ENCODE results near the gene DOCK10.
"Not testable (repeated sequence)": the region's sequence is repeated elsewhere in the genome, so short reads cannot be mapped to it uniquely, and the experiment has no call there.

Gene DOCK10

DNA sequence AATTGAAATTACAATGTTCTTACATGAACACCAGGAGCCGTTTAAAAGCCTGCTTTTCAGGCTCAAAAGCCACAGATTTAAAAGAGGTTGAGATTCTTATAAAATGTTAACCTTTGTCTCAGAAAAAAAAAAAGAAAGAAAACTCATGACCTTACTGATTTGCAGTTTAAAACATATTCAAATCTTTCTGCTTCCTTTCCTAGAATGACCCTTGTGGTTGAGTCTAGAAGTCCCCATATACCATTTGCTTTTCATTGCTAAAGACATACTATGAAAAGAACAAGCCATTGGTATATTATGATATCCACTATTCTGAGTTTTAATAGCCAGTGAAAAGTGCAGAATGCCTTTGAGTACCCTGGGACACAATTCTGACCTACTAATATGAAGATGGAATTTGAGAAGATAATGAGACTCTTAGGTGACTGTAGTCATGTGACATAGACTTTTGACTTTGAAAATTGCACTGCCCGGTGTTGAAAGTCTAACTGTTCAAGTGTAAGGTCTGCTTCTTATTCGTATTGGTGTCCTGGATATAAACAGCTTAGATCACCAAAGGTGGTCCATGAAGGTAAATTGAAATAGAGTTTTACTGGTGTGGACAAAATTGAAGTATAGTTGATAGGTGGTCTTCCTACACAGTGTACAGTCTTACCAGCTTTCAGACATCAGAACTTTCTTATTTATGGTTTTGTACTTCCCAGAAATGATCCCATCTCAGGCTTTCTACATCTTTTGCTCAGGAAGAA, 117.0 kb downstream of the DOCK10 start:
- no peak for DNase-seq (ENCODE audit: extremely low read depth in 1 of 2, low read depth in 1 of 2)

DNA sequence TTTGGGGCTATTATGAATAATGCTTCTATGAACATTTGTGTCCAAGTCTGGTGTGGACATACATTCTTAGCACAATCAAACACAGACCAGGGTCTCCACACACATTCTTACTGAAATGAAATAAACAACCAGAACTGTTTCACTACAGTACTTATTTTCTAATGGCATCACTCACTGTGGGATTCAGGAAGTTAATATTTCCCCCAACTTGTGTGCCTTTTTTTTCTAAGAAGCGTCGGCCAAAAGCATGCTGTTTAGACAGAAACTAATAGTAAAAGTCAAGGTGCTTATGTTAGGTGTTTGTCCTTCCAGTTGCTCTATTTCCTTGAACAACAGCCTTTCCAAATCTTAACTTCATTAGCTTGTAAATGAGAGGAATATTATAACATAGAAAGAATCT, 117.6 kb downstream of the DOCK10 start:
- no peak for DNase-seq (ENCODE audit: extremely low read depth in 1 of 2, low read depth in 1 of 2)

DNA sequence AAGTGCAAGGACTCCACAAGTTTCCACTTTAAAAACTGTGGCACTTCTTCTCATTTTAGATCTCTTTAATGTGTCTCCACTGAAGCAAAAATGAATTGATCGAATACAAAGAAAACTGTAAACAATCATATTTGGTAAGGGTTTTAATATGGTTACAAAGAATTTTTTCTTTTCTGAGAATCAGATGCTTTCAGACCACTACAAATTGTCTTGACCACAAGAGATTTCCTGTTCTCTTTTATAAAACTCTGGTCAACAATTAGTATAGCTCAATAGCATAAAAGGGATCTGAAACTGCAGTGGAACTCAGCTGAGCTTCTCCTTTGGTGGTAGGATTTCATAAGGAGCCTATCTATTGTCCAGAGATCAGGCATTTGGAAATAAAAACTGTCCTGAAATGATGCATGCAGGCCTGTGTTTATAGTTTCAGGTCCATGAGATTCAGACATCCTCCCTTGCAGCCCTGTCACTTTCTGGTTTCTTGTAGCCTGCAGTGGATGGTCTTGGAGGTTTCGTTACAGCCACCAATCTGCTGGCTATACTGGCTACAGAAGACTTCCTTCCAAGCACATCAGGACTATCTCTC, 120.0 kb downstream of the DOCK10 start:
- DNase-seq (ENCODE audit: extremely low read depth in 1 of 2, low read depth in 1 of 2): no peak

DNA sequence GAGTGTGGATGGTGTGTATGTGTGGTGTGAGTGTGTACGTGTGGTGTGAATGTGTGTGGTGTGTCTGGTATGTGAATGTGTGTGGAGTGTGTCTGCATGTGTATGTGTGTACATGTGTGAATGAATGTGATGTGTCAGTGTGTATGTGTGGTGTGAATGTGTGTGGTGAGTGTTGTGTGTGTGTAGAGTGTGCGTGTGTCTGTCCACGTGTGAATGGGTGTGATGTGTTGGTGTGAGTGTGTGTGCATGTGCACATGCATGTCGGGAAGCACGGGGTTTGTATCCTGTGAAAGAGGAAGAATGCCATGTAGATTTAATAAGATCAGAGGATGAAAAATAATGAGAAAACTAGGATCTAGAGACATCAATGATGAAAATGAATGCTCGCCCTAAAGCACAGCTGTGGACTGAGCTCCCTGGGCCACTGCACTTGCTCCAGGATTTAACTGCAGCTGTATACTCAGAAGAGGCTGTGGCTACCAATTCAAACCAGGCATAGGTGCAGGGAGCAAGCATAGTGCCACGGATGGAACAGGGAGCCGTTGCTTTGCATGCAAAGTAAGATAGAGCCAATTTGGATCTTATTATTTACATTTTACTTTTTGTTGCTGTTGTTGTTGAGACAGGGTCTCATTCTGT, 122.7 kb downstream of the DOCK10 start:
- DNase-seq (ENCODE audit: extremely low read depth in 1 of 2, low read depth in 1 of 2): no peak

DNA sequence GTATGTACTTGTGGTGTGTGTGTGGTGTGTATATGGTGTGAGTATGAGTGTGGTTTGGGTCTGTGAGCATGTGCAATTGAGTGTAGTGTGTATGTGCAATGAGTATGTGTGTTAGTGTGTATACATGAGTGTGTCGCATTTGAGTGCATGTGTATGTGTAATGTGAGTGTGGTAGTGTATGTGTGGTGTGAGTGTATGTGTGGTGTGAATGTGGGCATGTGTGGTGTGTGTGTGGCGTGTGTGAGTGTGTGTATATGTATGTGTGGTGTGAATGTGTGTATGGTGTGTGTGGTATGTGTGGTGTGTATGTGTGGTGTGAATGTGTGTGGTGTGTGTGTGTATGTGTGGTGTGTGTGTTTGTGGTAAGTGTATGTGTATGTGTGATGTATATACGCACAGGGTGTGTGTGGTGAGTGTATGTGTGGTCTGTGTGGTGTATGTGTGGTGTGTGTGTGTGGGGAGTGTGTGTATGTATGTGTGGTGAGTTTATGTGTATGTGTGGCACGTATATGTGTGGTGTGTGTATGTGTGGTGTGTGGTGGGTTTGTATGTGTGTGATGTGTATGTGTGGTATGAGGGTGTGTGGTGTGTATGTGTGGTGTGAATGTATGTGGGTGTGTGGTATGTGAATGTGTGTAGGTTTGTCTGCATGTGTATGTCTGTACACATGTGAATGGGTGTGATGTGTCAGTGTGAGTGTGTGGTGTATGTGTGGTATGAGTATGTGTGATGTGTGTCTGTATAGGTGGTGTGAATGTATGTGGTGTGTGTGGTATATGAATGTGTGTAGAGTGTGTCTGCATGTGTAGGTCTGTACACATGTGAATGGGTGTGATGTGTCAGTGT, 123.4 kb downstream of the DOCK10 start:
- no peak for DNase-seq (ENCODE audit: extremely low read depth in 1 of 2, low read depth in 1 of 2)

DNA sequence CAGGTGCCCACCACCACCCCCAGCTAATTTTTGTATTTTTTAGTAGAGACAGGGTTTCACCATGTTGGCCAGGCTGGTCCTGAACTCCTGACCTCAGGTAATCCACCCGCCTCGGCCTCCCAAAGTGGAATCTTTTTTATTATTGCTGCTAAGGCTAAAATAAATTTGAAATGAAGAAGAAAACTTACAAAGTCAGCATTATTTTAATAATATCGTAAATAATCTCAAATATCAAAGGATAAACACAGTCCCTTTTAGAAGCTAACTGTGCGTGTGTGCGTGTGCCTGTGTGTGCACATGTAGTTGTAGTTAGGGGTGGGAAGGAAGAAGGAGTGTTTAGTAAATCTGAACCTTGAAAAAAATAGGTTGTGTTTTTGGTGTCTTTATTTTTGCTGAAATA, 125.0 kb downstream of the DOCK10 start:
- not testable (repeated sequence) for DNase-seq (ENCODE audit: extremely low read depth in 1 of 2, low read depth in 1 of 2)

DNA sequence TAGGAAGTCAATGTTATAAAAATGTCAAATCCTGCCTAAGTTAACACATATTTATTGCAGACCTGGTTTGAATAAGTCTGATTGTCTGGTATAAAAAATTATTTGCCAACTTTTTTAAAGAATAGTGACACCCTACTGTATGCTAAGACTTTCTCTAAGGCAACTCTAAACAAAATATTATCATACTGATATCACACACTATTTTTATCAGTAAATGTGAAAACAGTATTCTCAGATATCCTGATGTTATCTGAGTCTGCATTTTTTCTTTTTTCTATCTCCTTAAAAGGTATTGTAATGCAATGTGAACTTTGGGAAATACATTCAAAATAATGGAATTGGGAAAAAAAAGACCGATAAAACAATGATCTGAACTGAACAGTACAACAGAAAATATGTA, 127.1 kb downstream of the DOCK10 start:
- DNase-seq (ENCODE audit: extremely low read depth in 1 of 2, low read depth in 1 of 2): no peak

DNA sequence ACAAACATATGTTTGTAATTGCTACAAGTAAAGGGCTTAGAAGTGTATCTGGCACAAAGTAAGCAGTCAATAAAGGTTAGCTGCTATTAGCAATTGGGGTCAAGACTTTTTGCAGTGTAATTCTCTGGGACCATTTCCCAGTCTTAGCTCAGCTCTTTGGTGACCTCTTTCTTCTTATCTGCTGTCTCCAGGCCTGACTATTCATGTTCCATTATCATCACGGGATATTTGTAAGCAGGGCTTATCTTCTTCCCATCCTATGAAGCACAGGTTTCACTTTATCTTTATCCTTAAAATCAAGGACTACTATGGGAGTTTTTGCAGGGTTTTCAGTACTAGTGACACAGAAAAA, 131.7 kb downstream of the DOCK10 start:
- DNase-seq (ENCODE audit: extremely low read depth in 1 of 2, low read depth in 1 of 2): no peak

DNA sequence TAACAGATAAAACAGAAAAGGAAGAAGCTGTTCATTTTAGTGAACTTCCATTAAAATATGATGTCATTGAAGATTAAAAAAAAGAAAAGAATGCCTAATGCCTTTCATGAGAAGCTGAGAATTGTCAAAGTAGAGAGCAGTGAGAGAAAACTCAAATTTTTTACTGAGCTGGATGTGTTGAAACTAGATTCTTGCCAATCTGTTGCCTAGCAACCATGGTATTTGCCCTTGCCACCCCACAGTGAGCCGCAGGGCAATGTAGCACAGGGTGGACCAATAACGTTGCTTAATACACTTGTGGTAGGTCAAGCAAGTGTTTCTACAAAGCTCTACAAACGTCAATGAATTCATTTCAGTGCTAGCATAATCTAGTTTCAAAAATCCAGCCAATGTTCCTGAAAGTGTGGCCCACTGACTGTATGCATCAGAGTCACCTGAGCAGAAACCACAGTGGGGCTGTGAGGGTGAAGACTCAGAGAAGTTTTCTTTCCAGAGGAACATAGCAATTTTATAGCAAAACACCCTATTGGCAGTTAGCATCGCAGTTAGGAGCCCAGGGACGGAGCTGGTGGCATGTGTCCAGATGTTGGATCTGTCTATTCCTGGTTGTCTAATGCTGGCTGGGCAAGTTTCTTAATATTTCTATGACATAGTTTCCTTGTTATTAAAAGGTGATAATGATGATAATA, 132.2 kb downstream of the DOCK10 start:
- peak in 1 of 2 donors; percentile 32 for DNase-seq (ENCODE audit: extremely low read depth in 1 of 2, low read depth in 1 of 2)

DNA sequence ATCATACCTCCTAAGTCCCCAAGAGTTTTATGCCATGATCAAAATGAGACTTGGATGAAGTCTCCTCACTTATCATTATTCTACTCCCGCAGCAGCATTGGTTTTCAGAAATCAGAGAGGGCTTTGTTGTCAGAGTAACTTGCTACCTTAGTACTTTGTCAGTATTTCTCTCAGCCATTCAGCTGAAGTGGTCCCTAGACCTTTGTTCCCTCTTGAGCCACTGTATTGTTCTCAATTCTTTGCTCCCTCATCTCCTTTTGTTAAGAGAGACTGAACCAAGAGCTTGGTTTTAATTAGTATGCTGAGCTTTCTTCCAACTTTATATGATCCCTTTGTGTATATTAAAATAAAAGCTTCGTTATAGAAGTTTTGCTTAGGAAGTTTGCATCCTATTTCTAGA, 133.4 kb downstream of the DOCK10 start:
- no peak for DNase-seq (ENCODE audit: extremely low read depth in 1 of 2, low read depth in 1 of 2)

DNA sequence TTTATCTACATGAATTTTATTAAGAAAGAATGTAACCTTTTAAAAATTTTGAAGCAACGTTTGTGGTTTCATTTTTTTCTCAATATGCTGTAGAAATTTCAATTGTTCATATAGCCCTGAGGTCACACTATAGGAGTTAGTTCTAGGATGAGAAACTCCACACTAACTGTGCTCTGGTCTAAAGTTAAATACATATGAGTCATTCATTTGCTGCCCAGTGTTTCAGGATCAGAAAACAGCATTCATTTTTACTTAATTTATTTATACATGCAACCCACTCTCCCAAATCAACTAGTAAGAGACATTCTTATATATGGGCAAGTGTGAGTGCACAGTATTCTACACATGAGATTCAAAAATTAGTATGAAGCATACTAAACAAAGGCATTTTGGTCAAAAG, 137.9 kb downstream of the DOCK10 start:
- DNase-seq (ENCODE audit: extremely low read depth in 1 of 2, low read depth in 1 of 2): no peak

DNA sequence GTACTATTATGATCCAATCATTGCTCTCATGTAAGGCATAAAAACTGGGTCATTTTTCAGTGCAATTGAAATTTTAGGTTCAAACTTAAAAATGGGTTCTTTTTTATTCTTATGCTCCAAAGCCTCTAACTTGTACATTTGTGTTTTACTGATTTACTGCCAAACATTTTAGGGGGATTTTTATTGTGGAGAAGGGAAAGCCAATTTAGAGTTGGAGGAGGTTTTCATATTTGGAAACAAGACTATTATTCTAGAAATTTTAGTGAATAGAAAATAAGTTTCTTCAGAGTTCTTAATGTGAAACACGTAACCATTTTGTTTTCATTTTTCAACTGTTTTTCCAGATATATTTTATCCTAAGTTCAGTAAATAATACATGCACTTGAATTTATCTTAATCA, 138.6 kb downstream of the DOCK10 start:
- DNase-seq (ENCODE audit: extremely low read depth in 1 of 2, low read depth in 1 of 2): no peak

DNA sequence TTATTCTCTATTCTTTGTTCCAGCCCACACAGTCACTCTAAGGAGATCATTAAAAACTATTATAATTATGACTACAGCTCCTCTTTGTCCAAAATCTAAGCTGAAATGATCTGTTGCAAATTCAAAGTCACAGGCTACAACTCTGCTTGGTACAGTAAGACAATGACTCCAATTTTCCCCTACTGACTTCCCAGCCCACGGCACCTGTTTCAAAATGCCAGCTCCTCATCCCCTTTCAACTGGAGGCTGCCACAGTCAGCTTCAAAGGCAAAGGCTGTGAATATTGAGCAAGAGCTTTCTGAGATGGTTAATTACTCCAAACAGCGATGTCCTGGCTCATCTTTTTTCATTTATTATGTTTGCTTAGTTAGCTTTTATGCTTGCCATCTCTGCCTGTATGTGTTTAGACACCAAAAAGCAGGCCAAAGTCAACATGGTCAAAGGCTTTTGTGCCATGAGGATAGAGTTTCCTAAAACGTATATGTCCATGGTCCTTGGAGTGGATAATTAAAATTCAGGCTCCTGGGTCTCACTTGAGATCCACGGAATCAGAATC, 141.1 kb downstream of the DOCK10 start:
- DNase-seq (ENCODE audit: extremely low read depth in 1 of 2, low read depth in 1 of 2): no peak

DNA sequence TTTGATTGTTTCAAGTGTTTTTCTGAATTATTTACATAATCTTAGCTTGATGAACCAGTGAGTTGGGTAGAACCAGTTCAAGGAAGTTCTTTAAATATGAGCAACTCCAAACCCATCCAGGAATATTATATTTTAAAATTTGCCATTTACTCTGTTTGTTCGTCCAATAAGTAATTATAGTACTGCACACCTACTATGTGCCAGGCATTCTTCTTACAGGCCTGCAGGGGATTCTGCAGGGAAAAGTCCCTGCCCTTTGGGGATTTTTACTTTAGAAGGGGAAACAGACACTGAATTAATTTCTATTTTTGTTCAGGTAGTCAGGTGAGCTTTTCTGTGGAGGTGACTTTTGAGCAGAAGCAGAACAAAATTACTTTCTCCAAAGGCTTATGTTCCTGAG, 146.9 kb downstream of the DOCK10 start:
- DNase-seq (ENCODE audit: extremely low read depth in 1 of 2, low read depth in 1 of 2): no peak

DNA sequence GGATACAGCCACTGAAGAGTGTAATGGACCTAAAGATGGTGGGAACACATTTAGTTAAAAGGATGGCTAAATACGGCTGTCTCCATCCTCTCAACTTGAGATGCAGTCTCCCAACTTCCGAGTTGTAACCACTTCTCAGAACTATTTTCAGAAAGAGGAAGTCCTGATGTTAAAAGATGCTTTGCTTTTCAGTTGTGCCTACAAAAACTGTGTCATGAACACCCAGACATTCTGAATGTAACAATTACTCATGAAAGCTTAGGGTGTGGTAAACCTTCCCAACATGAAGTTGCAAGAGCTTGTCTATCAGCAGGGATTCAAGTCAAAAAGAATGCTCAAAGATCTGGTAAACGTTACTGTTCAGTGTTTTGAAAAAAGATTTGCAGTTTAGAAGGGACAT, 147.9 kb downstream of the DOCK10 start:
- DNase-seq (ENCODE audit: extremely low read depth in 1 of 2, low read depth in 1 of 2): no peak

DNA sequence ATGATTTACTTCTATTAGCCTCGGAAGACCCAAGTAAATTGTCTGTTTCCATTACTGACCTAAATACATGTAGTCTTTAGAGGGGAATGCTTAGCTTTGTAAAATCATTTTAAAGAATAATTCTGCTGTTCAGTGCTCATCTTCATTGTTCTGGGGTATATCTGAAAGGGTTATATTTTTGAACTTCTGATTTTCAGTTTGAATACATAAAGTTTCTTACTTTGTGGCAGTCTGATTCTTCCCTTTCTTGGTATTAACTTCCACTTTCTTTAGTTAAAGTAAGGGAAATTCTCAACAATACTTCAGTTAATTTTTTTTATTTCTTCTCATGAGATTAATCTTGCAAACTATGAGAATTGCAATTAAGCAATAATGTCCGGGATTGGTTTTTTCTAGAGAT, 148.4 kb downstream of the DOCK10 start:
- DNase-seq (ENCODE audit: extremely low read depth in 1 of 2, low read depth in 1 of 2): no peak

DNA sequence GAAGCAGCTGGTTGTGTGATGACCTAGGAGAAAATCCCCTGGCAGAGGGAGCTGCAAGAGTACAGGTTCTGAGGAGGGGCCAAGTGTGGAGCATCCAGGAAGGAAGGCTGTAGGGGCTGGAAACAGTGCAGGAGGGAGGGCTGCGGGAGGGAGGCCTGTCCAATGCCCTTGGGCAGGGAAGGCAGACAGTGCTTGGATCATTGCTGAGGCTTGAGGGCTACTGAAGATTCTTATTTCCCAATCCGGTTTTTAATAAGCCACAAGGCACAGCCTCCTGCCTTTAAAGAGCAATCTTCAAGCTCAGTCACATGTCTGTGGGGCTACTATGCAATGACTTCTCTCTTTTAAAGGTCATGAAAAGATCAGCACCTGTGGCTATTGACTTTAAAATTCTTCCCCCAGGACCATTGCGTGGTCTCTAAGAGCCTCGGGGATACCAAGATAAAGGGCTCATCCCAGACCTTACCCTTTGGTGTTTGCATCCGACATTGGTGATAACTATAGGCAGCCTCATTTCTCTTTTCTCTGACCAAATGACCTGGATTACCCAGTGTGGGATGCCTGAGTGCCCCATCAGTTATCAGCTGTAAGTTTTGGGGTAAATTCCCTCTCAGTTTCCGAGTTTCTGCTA, 149.6 kb downstream of the DOCK10 start:
- DNase-seq (ENCODE audit: extremely low read depth in 1 of 2, low read depth in 1 of 2): no peak

DNA sequence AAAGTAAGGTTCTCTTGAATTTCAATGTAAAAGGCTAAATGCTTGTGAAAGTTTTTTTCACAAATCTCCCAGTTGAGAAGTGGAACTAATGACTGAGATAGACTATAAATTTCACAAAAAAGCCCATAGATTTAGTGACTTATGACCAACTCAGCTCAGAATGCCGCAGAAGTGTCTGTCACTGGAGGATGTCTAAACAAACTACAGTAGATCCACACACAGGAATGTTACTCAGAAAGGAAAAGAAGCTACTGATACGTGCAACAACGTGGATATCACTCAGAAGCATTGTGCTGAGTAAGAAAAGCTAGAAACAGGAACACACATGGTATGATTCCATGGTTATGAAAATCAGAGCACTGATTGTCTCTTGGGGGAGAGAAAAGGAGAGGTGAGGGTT, 151.9 kb downstream of the DOCK10 start:
- no peak for DNase-seq (ENCODE audit: extremely low read depth in 1 of 2, low read depth in 1 of 2)

DNA sequence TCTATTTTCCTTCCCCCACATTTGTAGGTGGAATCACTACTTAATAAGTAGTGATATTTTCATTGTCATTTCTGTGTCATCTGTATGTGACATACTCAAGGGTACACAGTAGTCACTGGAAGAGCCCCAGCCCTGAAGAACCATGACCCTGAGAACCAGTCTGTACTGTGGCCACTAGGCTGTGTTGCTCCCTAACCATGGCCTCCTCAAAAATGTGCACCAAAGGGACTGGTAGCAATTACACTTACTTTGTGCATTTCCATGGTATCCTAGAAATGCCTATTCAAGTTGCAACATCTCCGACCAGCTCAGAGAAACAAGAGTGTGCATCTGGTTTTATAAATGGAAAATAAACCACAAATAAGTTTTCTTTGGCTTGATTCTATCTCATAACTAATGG, 155.1 kb downstream of the DOCK10 start:
- DNase-seq (ENCODE audit: extremely low read depth in 1 of 2, low read depth in 1 of 2): no peak

DNA sequence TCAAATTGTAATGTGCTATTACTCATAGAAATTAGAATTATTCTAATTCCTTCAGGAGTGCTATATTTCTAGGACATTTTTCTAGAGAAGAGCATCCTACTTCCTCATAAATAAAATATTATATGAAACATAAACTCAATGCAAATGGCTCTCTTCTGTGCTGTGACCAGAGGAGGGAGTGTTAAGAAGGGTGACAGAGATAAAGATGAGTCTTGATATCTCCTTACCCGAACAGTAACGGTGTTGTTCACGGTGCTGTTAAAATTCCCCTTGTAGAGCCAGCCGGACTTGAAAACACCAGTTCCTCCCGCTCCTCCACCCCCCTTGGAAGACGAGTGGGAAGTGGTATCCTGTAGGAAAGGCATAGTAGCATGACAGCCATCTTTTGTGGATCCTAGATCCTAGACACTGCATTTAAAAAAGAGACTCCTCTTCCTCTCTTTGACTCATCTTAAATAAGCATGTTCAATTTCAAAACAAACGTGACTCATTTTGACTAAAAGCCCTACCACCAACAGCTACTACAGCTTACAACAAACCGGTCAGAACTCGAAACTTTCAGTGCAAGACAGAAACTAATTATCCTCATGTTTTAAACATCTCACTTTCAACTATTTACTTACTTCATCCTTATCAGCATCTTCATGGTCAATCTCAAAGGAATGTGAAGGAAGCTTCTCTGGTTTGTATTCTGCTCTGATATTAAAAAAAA, 156.3 kb downstream of the DOCK10 start:
- DNase-seq (ENCODE audit: extremely low read depth in 1 of 2, low read depth in 1 of 2): no peak
